CD4-positive, alpha-beta T cell (primary cell): ENCODE results near the gene ITGB3. TPM values are rescaled to one million over a fixed set of nuclear protein-coding genes. Genes with fewer than 3 reads are reported as not detected.

Experiments
- ATAC-seq: fragments of 200-7000 bp; cut with Tn5 transposase; one replicate; pipeline ENCODE4 v1.10.0; 2022; ENCODE audit warnings: mild to moderate bottlenecking; ENCODE audit not compliant: poor library complexity
- CTCF ChIA-PET: fragments of 350-600 bp; sonication (Branson Sonifier 250); formaldehyde crosslinking; loops from one replicate; lab custom pipeline; 2021; ENCODE audit warnings: antibody characterized with exemption, inconsistent platforms; lab: Charles Lee
- POLR2A ChIA-PET: fragments of 350-600 bp; sonication (Branson Sonifier 250); formaldehyde crosslinking; loops from one replicate; lab custom pipeline; 2021; ENCODE audit warnings: antibody characterized with exemption, inconsistent platforms; lab: Charles Lee
- DNase-seq, 14 experiments: peaks; one replicate each; pipeline ENCODE4 v3.0.0-alpha.2; 2013 to 2020; ENCODE audit warnings: mixed read lengths in 2 of 14
- H3K27ac ChIP-seq, 2 donors: one replicate each; pipeline versions ENCODE4 v1.5.1 to v1.7.0; 2013; ENCODE audit warnings: low read length in 2 of 2, low read depth in 1 of 2, mild to moderate bottlenecking in 1 of 2
- H3K27me3 ChIP-seq, 2 experiments: 1 replicate in 1 of 2; 2 replicates in 1 of 2; pipeline versions ENCODE4 v1.6.1 to v1.7.0; 2013; ENCODE audit warnings: low read length in 2 of 2, control low read depth in 1 of 2, mild to moderate bottlenecking in 1 of 2, moderate library complexity in 1 of 2; ENCODE audit not compliant: insufficient read depth in 2 of 2, control insufficient read depth in 1 of 2
- H3K36me3 ChIP-seq: one replicate; pipeline ENCODE4 v1.6.1; 2013; ENCODE audit warnings: low read length, control low read depth; ENCODE audit not compliant: insufficient read depth
- H3K4me1 ChIP-seq: one replicate; pipeline ENCODE4 v1.6.1; 2013; ENCODE audit warnings: low read length, control low read depth; ENCODE audit not compliant: insufficient read depth
- H3K4me3 ChIP-seq: one replicate; pipeline ENCODE4 v1.5.1; 2013; ENCODE audit warnings: mild to moderate bottlenecking, low read length, moderate library complexity
- H3K9me3 ChIP-seq, 2 experiments: 1 replicate in 1 of 2; 2 replicates in 1 of 2; pipeline versions ENCODE4 v1.6.1 to v1.7.0; 2013; ENCODE audit warnings: low read length in 2 of 2, mild to moderate bottlenecking in 2 of 2, control low read depth in 1 of 2, moderate library complexity in 1 of 2; ENCODE audit not compliant: control insufficient read depth in 1 of 2, insufficient read depth in 1 of 2
- H3K27ac Mint-ChIP-seq: one replicate; pipeline ENCODE4 v1.8.0; 2020; ENCODE audit warnings: mixed read lengths
- H3K27me3 Mint-ChIP-seq: one replicate; pipeline ENCODE4 v1.8.0; 2021; ENCODE audit warnings: mixed read lengths
- H3K36me3 Mint-ChIP-seq: one replicate; pipeline ENCODE4 v1.8.0; 2021; ENCODE audit warnings: low read depth, mixed read lengths
- H3K4me1 Mint-ChIP-seq: one replicate; pipeline ENCODE4 v1.8.0; 2021; ENCODE audit warnings: low read depth, mixed read lengths
- H3K4me3 Mint-ChIP-seq: one replicate; pipeline ENCODE4 v1.8.0; 2020; ENCODE audit warnings: mild to moderate bottlenecking, mixed read lengths
- H3K9me3 Mint-ChIP-seq: one replicate; pipeline ENCODE4 v1.8.0; 2020; ENCODE audit warnings: mixed read lengths
- intact Hi-C, 2 experiments: fragments of 100-400 bp; cut with DNase I in 1 of 2; cut with micrococcal nuclease in 1 of 2; formaldehyde crosslinking; loops; one replicate each; pipeline versions ENCODE4 v1.15.1 to v1.9.0; 2023 to 2025; cut with DNase I, micrococcal nuclease
- total RNA-seq, 174 experiments: library from RNA in 2 of 174; stranded (reverse) in 2 of 174; gene quantifications; one replicate each; pipeline ENCODE4 v1.2.3 and lab custom pipeline; 2021 to 2026
- TF ChIP-seq, protein P1 (sequence below): fragments of 200-600 bp; IDR thresholded peaks from one replicate; pipeline ENCODE4 v1.8.0; 2022; ENCODE audit warnings: antibody characterized with exemption, mild to moderate bottlenecking

ITGB3 gene
- total RNA-seq, 2 experiments from 2014 or later, result 0.05 TPM; not detected in 1

- intact Hi-C loops, result loop anchor here in 1 of 2 experiments (2.0 kb wide), 1 partner anchor 389 kb away; no protein-coding TSS in a partner anchor
- Mint-ChIP-seq H3K27ac (no peak overlapping the region), H3K36me3 (no peaks in the 10 kb centered on the region), H3K27me3 (peaks cover 12% of the 10 kb centered on the region), H3K4me1 (peaks cover 12% of the 10 kb centered on the region), H3K9me3 (no peaks in the 10 kb centered on the region), H3K4me3 (no peak overlapping the region)
- DNase-seq, result no peak
- Histone ChIP-seq H3K4me3 (no peak overlapping the region), H3K36me3 (no peaks in the 10 kb centered on the region), H3K4me1 (peaks cover 10% of the 10 kb centered on the region), H3K27me3 (no peaks in the 10 kb centered on the region), H3K27ac (no peak overlapping the region), H3K9me3 (no peaks in the 10 kb centered on the region)
- TF ChIP-seq, protein P1, sequence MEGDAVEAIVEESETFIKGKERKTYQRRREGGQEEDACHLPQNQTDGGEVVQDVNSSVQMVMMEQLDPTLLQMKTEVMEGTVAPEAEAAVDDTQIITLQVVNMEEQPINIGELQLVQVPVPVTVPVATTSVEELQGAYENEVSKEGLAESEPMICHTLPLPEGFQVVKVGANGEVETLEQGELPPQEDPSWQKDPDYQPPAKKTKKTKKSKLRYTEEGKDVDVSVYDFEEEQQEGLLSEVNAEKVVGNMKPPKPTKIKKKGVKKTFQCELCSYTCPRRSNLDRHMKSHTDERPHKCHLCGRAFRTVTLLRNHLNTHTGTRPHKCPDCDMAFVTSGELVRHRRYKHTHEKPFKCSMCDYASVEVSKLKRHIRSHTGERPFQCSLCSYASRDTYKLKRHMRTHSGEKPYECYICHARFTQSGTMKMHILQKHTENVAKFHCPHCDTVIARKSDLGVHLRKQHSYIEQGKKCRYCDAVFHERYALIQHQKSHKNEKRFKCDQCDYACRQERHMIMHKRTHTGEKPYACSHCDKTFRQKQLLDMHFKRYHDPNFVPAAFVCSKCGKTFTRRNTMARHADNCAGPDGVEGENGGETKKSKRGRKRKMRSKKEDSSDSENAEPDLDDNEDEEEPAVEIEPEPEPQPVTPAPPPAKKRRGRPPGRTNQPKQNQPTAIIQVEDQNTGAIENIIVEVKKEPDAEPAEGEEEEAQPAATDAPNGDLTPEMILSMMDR, result no peak
- POLR2A ChIA-PET, result no interaction called here
- CTCF ChIA-PET, result no interaction called here
- ATAC-seq, result no peak
Observed at GRCh38 chr17:47227862-47228261, 25.8 kb upstream of the ITGB3 start.

DNA sequence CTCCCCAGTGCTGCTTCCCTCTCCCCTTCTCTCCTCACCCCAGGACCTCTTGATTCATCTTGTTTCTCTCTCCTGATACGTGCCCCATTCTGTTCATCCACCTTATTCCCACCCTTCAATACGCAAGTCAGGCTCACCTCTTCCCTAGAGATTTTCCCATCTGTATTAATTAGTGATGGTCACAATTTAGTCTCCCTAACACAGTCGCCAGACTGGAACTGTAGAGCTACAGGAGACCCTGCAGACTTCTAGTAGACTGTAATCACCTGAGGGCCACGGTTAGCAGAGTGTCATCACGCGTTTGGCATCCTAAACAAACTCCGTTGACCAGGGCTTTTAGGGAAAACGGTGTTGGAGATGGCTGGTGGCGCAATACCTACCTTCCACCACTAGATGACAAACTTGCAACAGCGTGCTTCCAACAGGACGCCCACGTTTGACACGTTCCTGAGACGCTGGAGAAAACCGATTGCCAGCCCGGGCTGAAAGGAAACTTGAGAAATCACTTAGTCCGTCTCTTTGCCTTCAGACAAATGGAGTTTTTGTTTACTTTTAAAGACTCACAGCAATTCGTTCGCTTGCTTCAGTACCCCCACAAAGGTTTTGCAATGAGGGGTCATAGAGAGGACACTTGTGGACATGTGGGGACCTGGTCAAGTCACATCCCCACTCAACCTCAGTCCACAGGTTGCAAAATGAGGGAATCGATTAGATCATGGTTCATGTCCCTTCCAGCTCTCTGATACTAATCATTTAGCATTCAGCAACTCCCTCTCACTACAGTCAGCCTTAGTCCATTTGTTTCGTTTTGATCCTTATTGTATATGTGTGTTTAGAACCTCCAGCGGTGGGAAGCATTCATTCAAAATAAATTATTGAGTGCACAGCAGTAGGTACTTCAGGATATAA lies 23.8 kb upstream of the ITGB3 start:
- Histone ChIP-seq H3K4me1 (peaks cover 10% of the 10 kb centered on the region), H3K36me3 (no peaks in the 10 kb centered on the region), H3K27me3 (no peaks in the 10 kb centered on the region), H3K9me3 (no peaks in the 10 kb centered on the region), H3K4me3 (peak overlapping the region; percentile 15), H3K27ac (no peak overlapping the region)
- DNase-seq (peak; percentile 45 to 86 (median 54)), ATAC-seq (peak; percentile 99)
- CTCF ChIA-PET, result interaction anchor here (0.5 to 1.1 kb wide), 3 partner anchors 81 to 389 kb away, joined by 3 to 6 read pairs (median 4); no protein-coding TSS in a partner anchor
- Mint-ChIP-seq H3K27me3 (peaks cover 12% of the 10 kb centered on the region), H3K9me3 (no peaks in the 10 kb centered on the region), H3K4me1 (peaks cover 12% of the 10 kb centered on the region), H3K27ac (no peak overlapping the region), H3K36me3 (no peaks in the 10 kb centered on the region), H3K4me3 (peak overlapping the region; percentile 50)
- intact Hi-C loops, result loop anchor here (1.0 to 2.0 kb wide), 4 partner anchors 85 to 387 kb away; no protein-coding TSS in a partner anchor
- POLR2A ChIA-PET, result interaction anchor here (0.7 to 1.5 kb wide), 3 partner anchors 25 to 428 kb away, joined by 3 to 5 read pairs (median 3); no protein-coding TSS in a partner anchor
- TF ChIP-seq, protein P1, result peak; percentile 96

DNA sequence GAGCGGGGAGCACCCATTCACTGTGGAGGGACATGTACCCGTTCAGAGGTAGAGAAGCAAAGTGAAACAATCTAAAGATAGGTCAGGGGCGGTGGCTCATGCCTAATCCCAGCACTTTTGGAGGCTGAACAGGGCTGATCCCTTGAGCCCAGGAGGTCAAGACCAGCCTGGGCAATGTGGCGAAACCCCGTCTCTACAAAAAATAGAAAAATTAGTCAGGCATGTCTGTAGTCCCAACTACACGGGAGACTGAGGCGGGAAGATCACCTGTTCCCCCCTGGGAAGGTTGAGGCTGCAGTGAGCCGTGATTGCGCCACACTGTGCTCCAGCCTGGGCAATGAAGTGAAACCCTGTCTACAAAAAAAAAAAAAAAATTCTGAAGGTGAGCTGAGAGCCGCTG lies 22.8 kb upstream of the ITGB3 start:
- CTCF ChIA-PET, result no interaction called here
- H3K36me3 ChIP-seq, result no peaks in the 10 kb centered on the region
- H3K4me3 Mint-ChIP-seq, result no peak overlapping the region

More for the DNA sequence above, 22.8 kb upstream of the ITGB3 start:
- no peaks in the 10 kb centered on the region for H3K27me3 ChIP-seq
- H3K4me1 Mint-ChIP-seq, result peaks cover 12% of the 10 kb centered on the region
- TF ChIP-seq, protein P1, result no peak
- ATAC-seq, result no peak
- H3K27ac ChIP-seq, result no peak overlapping the region
- no peaks in the 10 kb centered on the region for H3K9me3 Mint-ChIP-seq
- POLR2A ChIA-PET, result no interaction called here
- peaks cover 12% of the 10 kb centered on the region for H3K27me3 Mint-ChIP-seq
- H3K4me3 ChIP-seq, result no peak overlapping the region
- no peak overlapping the region for H3K27ac Mint-ChIP-seq
- peaks cover 10% of the 10 kb centered on the region for H3K4me1 ChIP-seq
- no peaks in the 10 kb centered on the region for H3K9me3 ChIP-seq
- no peak for DNase-seq
- intact Hi-C loops, result loop anchor here in 1 of 2 experiments (1.0 to 2.0 kb wide), 2 partner anchors 84 to 384 kb away; no protein-coding TSS in a partner anchor
- H3K36me3 Mint-ChIP-seq, result no peaks in the 10 kb centered on the region
